Progenitor cell of endocrine pancreas (in vitro differentiated cells): ENCODE results near the gene PDE6D. TPM values are rescaled to one million over a fixed set of nuclear protein-coding genes. Genes with fewer than 3 reads are reported as not detected.

Experiments used
- DNase-seq: peaks from one replicate; pipeline ENCODE4 v3.0.0; 2021; ENCODE audit warnings: low spot score; ENCODE audit not compliant: unreplicated experiment
- H3K27ac Mint-ChIP-seq: 2 replicates; pipeline ENCODE4 v1.8.0; 2021; ENCODE audit warnings: mild to moderate bottlenecking, moderate library complexity, mixed read lengths
- H3K27me3 Mint-ChIP-seq: 2 replicates; pipeline ENCODE4 v1.8.0; 2021; ENCODE audit warnings: mixed read lengths
- H3K36me3 Mint-ChIP-seq: 2 replicates; pipeline ENCODE4 v1.8.0; 2022; ENCODE audit warnings: mixed read lengths; ENCODE audit not compliant: insufficient read depth
- H3K4me1 Mint-ChIP-seq: 2 replicates; pipeline ENCODE4 v1.8.0; 2021; ENCODE audit warnings: low read depth, mixed read lengths
- H3K4me3 Mint-ChIP-seq: 2 replicates; pipeline ENCODE4 v1.8.0; 2021; ENCODE audit warnings: low read depth, mild to moderate bottlenecking, moderate library complexity, mixed read lengths
- H3K9me3 Mint-ChIP-seq: 2 replicates; pipeline ENCODE4 v1.8.0; 2021; ENCODE audit warnings: low read depth, mixed read lengths
- total RNA-seq: library from RNA; stranded (reverse); gene quantifications from 2 replicates; pipeline ENCODE4 v1.2.1, GENCODE V29; 2021
- TF ChIP-seq, protein P1 (sequence below): fragments of 200-600 bp; sonication (generic); IDR thresholded peaks from one replicate; pipeline ENCODE4 v1.5.0; 2021; ENCODE audit warnings: antibody characterized with exemption, mild to moderate bottlenecking; ENCODE audit not compliant: unreplicated experiment

Gene PDE6D
- total RNA-seq, 1 donor from 2014 or later = 21.9 TPM

DNA sequence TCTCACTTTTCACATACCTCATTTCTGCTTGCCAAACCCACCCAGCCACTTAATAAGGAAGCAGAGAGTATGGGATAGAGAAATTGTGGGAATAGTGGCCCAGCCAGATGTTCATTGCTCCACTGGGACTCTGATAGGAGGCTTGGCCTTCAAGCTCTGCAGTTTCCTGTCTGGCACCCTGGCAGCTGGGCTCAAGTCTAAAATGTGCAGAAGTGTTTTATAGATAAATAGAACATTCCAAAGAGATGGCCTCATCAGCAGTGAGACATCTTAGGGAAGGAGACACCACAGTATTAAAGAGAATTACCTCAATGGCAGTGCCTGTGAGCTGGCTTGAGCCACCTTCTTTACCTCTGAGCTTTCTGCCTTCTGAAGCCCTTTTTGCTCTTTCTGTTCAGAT lies 29.8 kb upstream of the PDE6D start:
- H3K4me1 Mint-ChIP-seq = no peaks in the 10 kb centered on the region
- peaks cover 7% of the 10 kb centered on the region for H3K9me3 Mint-ChIP-seq
- no peak for DNase-seq
- no peak overlapping the region for H3K4me3 Mint-ChIP-seq
- H3K27ac Mint-ChIP-seq = no peak overlapping the region
- peaks cover 28% of the 10 kb centered on the region for H3K36me3 Mint-ChIP-seq
- TF ChIP-seq, protein P1, sequence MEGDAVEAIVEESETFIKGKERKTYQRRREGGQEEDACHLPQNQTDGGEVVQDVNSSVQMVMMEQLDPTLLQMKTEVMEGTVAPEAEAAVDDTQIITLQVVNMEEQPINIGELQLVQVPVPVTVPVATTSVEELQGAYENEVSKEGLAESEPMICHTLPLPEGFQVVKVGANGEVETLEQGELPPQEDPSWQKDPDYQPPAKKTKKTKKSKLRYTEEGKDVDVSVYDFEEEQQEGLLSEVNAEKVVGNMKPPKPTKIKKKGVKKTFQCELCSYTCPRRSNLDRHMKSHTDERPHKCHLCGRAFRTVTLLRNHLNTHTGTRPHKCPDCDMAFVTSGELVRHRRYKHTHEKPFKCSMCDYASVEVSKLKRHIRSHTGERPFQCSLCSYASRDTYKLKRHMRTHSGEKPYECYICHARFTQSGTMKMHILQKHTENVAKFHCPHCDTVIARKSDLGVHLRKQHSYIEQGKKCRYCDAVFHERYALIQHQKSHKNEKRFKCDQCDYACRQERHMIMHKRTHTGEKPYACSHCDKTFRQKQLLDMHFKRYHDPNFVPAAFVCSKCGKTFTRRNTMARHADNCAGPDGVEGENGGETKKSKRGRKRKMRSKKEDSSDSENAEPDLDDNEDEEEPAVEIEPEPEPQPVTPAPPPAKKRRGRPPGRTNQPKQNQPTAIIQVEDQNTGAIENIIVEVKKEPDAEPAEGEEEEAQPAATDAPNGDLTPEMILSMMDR = no peak
- H3K27me3 Mint-ChIP-seq = no peaks in the 10 kb centered on the region

DNA sequence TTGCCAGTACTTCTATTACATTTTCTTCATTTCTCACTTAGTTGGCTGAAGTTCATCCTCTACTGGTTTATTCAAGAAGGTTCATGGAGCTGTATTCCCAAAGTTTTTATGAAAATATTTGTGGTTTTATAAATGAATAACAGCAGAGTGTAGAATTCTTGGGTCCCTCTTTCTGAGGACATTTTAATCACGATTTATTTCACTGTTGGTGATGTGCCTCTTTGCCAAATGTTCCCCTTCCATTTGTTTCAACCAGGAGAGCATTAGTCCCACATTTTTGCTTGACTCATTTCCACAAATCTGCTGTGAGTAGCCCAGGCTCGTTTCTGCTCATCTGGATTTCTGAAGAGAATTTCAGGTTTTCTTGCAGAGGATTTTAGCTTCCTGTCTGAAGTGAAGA lies 25.9 kb upstream of the PDE6D start:
- TF ChIP-seq, protein P1 = no peak
- no peaks in the 10 kb centered on the region for H3K9me3 Mint-ChIP-seq
- H3K27ac Mint-ChIP-seq = no peak overlapping the region
- no peak overlapping the region for H3K4me3 Mint-ChIP-seq
- no peaks in the 10 kb centered on the region for H3K4me1 Mint-ChIP-seq
- H3K36me3 Mint-ChIP-seq = peaks cover 13% of the 10 kb centered on the region
- no peak for DNase-seq
- no peaks in the 10 kb centered on the region for H3K27me3 Mint-ChIP-seq

DNA sequence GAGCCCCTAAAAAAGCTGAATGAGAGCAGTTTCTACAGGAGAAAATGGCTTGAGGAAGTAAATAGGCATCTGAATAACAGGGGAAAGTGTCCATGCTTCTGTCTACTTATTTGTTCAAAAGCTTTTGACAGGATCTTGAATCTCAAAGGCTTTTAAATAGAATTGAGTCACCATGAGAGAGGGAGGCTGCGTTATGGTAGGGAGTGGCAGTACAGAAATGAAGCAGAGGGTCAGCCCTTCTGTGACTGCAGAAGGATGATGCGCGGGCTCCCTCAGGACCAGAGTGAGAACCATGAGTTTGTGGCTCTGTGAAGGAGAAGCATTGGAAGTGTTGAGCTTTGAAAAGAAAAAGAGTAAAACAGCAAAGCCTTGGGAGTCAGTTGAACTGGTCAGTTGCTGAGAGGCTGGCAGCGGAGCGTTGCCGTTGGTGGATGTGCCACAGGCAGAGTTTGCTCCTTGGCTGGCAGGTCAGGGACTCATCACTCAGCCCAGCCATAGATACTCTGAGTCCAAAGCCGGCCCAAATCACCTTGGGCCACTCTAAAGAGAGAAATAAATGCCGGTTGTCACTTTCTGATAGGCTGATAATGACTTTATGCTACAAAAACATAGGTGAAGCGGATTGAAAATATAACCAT lies 22.5 kb upstream of the PDE6D start:
- Mint-ChIP-seq H3K27ac (no peak overlapping the region), H3K9me3 (no peaks in the 10 kb centered on the region), H3K4me1 (no peaks in the 10 kb centered on the region), H3K4me3 (no peak overlapping the region), H3K36me3 (peaks cover 16% of the 10 kb centered on the region), H3K27me3 (no peaks in the 10 kb centered on the region)
- no peak for DNase-seq
- TF ChIP-seq, protein P1 = no peak

DNA sequence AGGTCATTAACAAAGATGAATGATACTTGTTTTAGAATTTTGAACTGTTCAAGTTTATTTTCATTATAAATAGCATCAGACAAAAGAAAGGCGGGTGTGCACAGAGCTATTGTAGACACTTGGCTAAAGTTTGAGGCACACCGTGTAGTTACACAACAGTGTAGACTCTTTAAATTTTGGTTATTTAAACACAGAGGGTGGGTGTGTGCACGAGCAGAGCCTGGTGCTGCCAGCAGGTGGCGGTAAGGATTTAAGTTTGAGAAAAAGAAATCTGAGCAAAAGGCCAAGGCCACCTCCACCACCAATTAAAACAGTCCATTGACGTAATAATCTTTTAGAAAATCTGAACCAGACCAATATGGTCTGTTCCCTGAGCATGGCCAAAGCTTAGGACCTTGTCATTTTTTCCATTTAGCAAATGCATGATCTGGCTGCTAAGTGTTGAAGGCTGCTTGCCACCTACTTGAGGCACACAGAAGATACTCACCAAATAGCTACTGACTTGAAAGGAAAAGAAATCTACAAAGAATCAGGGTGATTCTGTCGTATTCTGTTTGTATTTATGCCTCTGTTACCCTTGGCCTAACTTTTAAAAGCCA lies 19.5 kb upstream of the PDE6D start:
- no peaks in the 10 kb centered on the region for H3K27me3 Mint-ChIP-seq
- peak; percentile 19 for DNase-seq
- no peak overlapping the region for H3K4me3 Mint-ChIP-seq
- no peak overlapping the region for H3K27ac Mint-ChIP-seq
- H3K36me3 Mint-ChIP-seq = peaks cover 14% of the 10 kb centered on the region
- H3K9me3 Mint-ChIP-seq = no peaks in the 10 kb centered on the region
- no peaks in the 10 kb centered on the region for H3K4me1 Mint-ChIP-seq
- TF ChIP-seq, protein P1 = peak; percentile 72

DNA sequence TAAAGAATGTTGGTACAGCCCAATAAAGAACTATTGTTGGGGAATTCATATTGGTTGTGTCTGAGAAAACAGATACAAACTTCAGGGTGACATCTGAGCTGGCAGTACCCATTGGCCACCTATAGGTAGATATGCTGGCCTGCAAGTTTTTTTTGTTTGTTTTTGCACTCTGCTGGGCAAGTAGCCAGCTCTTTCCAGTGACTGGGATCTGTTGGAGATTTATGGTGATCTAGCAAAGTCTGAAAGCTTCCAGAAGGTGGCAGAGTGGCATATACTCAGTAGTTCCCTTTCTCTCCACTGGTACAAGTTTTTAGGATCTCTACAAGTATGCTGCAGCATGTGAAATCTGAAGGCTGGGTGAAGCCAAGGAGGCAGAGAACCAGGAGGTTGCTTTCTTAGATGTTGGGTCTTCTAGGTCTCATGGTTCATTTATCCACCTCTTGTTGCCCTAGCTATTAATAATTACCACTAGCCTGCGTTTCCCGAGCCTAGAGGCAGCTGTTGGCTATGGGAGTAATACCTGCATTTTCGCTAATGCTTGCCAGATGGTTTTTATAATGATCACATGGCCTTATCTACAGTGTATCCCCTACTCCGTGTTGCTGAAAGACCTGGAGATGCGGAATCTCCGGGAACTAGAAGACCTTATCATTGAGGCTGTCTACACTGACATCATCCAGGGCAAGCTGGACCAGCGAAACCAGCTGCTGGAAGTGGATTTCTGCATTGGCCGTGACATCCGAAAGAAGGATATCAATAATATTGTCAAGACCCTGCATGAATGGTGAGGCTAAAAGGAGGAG lies 14.6 kb upstream of the PDE6D start:
- TF ChIP-seq, protein P1 = peak; percentile 28
- H3K27me3 Mint-ChIP-seq = no peaks in the 10 kb centered on the region
- H3K27ac Mint-ChIP-seq = peak overlapping the region; percentile 33
- no peak for DNase-seq
- peaks cover 18% of the 10 kb centered on the region for H3K36me3 Mint-ChIP-seq
- no peaks in the 10 kb centered on the region for H3K4me1 Mint-ChIP-seq
- H3K9me3 Mint-ChIP-seq = no peaks in the 10 kb centered on the region
- no peak overlapping the region for H3K4me3 Mint-ChIP-seq
